Activated naive CD8-positive, alpha-beta T cell treated with anti-CD3 and anti-CD28 coated beads, Interleukin-2, amount 10 ng/mL, durations not matched to agents 7 days and 5 days (primary cell): Measurements from ENCODE around the gene TTC1. TPM values are rescaled to one million over a fixed set of nuclear protein-coding genes. Genes with fewer than 3 reads are reported as not detected.
"Not testable (repeated sequence)": the region's sequence is repeated elsewhere in the genome, so short reads cannot be mapped to it uniquely, and the experiment has no call there.

Experiments used
- ATAC-seq: fragments of 150-1000 bp; cut with Tn5 transposase; one replicate; pipeline ENCODE4 v1.10.0; 2021; ENCODE audit warnings: low read depth, moderate library complexity
- POLR2A ChIA-PET: fragments of 350-600 bp; sonication (Branson Sonifier 250); formaldehyde crosslinking; loops from one replicate; lab custom pipeline; 2021; ENCODE audit warnings: antibody characterized with exemption; lab: Charles Lee
- DNase-seq: peaks from one replicate; pipeline ENCODE4 v3.0.0; 2021
- H3K27ac Mint-ChIP-seq: one replicate; pipeline ENCODE4 v1.8.0; 2022; ENCODE audit warnings: mild to moderate bottlenecking, mixed read lengths
- H3K27me3 Mint-ChIP-seq: one replicate; pipeline ENCODE4 v1.8.0; 2022; ENCODE audit warnings: mild to moderate bottlenecking, moderate library complexity, mixed read lengths
- H3K36me3 Mint-ChIP-seq: one replicate; pipeline ENCODE4 v1.8.0; 2021; ENCODE audit warnings: mild to moderate bottlenecking, mixed read lengths
- H3K4me1 Mint-ChIP-seq: one replicate; pipeline ENCODE4 v1.8.0; 2021; ENCODE audit warnings: mixed read lengths
- H3K4me3 Mint-ChIP-seq: one replicate; pipeline ENCODE4 v1.8.0; 2022; ENCODE audit warnings: mild to moderate bottlenecking, moderate library complexity, mixed read lengths
- H3K9me3 Mint-ChIP-seq: one replicate; pipeline ENCODE4 v1.8.0; 2021; ENCODE audit warnings: mixed read lengths
- total RNA-seq, 2 experiments: library from RNA; stranded (reverse); gene quantifications; one replicate each; pipeline ENCODE4 v1.2.3, GENCODE V29; 2021

TTC1 gene
- total RNA-seq: 10 to 100 TPM; 42.0 to 44.0 TPM

GRCh38 chr5:160008877-160009590, at the start of gene TTC1:
Gene TTC1 (plus strand): TSS chr5:160009139. CDS start chr5:160010529, 1,390 bp downstream.
- ATAC-seq (peak; percentile 99), DNase-seq (peak; percentile 74)
- H3K27me3 Mint-ChIP-seq: no peaks in the 10 kb centered on the region
- peak within 1 kb of the TSS; percentile 97 for H3K27ac Mint-ChIP-seq
- H3K4me3 Mint-ChIP-seq: peak within 1 kb of the TSS; percentile 94
- H3K4me1 Mint-ChIP-seq: peaks cover 20% of the 10 kb centered on the region
- POLR2A ChIA-PET: interaction anchor here (1.3 to 1.7 kb wide), 3 partner anchors 13 to 597 kb away, joined by 3 to 5 read pairs (median 3); partner anchors contain the start of gene PWWP2A
- peaks cover 6% of the 10 kb centered on the region for H3K36me3 Mint-ChIP-seq
- H3K9me3 Mint-ChIP-seq: no peaks in the 10 kb centered on the region

- peaks cover 4% of the 10 kb centered on the region for H3K4me1 Mint-ChIP-seq
- no peaks in the 10 kb centered on the region for H3K9me3 Mint-ChIP-seq
- no peaks in the 10 kb centered on the region for H3K36me3 Mint-ChIP-seq
- DNase-seq: no peak
- no peak for ATAC-seq
- peaks cover 28% of the 10 kb centered on the region for H3K27me3 Mint-ChIP-seq
- H3K27ac Mint-ChIP-seq: no peak overlapping the region
- POLR2A ChIA-PET: no interaction called here
- H3K4me3 Mint-ChIP-seq: no peak overlapping the region
Measured at GRCh38 chr5:159961176-159962160, 47.5 kb upstream of the TTC1 start.

DNA sequence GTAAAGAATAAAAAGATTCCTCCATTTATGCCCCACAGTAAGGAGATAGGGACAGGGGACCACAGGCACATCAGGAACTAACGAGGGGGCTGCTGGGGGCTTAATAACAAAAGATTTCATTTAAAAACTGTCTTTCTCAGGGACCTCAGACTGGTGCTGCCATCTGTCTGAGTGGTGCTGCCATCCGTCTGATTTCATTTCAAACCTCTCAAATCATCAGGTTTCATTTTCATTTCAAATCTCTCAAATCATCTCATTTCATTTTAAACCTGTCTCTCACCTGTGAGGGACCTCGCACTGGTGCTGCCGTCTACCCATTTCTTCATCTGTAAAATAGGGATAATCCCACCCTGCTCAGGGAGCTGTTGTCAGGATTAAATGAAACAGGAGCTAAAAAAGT, 46.7 kb upstream of the TTC1 start:
- ATAC-seq (no peak), DNase-seq (no peak)
- Mint-ChIP-seq H3K27ac (no peak overlapping the region), H3K36me3 (no peaks in the 10 kb centered on the region), H3K4me1 (peaks cover 4% of the 10 kb centered on the region), H3K4me3 (no peak overlapping the region), H3K9me3 (no peaks in the 10 kb centered on the region), H3K27me3 (peaks cover 28% of the 10 kb centered on the region)
- POLR2A ChIA-PET: interaction anchor here (1.1 kb wide), 1 partner anchor 103 kb away, joined by 4 read pairs; no protein-coding TSS in a partner anchor

- DNase-seq (no peak), ATAC-seq (no peak)
- Mint-ChIP-seq H3K36me3 (no peaks in the 10 kb centered on the region), H3K4me1 (peaks cover 4% of the 10 kb centered on the region), H3K27me3 (peaks cover 29% of the 10 kb centered on the region), H3K27ac (no peak overlapping the region), H3K4me3 (no peak overlapping the region), H3K9me3 (no peaks in the 10 kb centered on the region)
- POLR2A ChIA-PET: no interaction called here
Measured at GRCh38 chr5:159963935-159964334, 45.0 kb upstream of the TTC1 start.

- H3K27me3 Mint-ChIP-seq: peaks cover 33% of the 10 kb centered on the region
- DNase-seq: peak; percentile 33
- no peak overlapping the region for H3K4me3 Mint-ChIP-seq
- no peaks in the 10 kb centered on the region for H3K9me3 Mint-ChIP-seq
- H3K27ac Mint-ChIP-seq: no peak overlapping the region
- H3K36me3 Mint-ChIP-seq: no peaks in the 10 kb centered on the region
- no peak for ATAC-seq
- peaks cover 4% of the 10 kb centered on the region for H3K4me1 Mint-ChIP-seq
- POLR2A ChIA-PET: no interaction called here
Measured at GRCh38 chr5:159965031-159965837, 43.7 kb upstream of the TTC1 start.

GRCh38 chr5:159965838-159966128, 43.2 kb upstream of the TTC1 start:
- POLR2A ChIA-PET, ATAC-seq, H3K27ac Mint-ChIP-seq, H3K4me1 Mint-ChIP-seq, DNase-seq, H3K4me3 Mint-ChIP-seq, H3K9me3 Mint-ChIP-seq, H3K36me3 Mint-ChIP-seq: not testable (repeated sequence)
- H3K27me3 Mint-ChIP-seq: peaks cover 38% of the 10 kb centered on the region

GRCh38 chr5:159969966-159970365, 39.0 kb upstream of the TTC1 start:
- no peak overlapping the region for H3K27ac Mint-ChIP-seq
- H3K36me3 Mint-ChIP-seq: no peaks in the 10 kb centered on the region
- peaks cover 8% of the 10 kb centered on the region for H3K4me1 Mint-ChIP-seq
- DNase-seq (no peak), ATAC-seq (no peak)
- H3K27me3 Mint-ChIP-seq: peaks cover 60% of the 10 kb centered on the region
- no peaks in the 10 kb centered on the region for H3K9me3 Mint-ChIP-seq
- no peak overlapping the region for H3K4me3 Mint-ChIP-seq
- POLR2A ChIA-PET: interaction anchor here (0.6 kb wide), 1 partner anchor 486 kb away, joined by 3 read pairs; no protein-coding TSS in a partner anchor

DNA sequence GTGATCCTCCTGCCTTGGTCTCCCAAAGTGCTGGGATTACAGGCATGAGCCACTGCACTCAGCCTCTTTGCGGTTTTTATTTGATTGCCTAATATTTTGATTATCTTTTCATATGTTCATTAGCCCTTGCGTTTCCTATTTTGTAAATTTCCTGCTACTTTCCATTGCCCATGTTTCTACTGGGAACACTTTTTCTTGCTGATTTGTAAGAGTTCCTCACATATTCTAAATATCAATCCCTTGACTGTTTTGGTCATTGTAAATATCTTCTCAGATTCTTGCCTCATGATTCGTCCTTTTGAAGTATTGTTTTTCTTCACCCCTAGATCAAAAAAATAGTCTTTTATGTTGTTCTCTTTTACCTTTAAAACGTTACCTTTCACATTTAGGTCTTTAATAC, 37.9 kb upstream of the TTC1 start:
- POLR2A ChIA-PET: no interaction called here
- peaks cover 6% of the 10 kb centered on the region for H3K4me1 Mint-ChIP-seq
- peaks cover 54% of the 10 kb centered on the region for H3K27me3 Mint-ChIP-seq
- ATAC-seq (no peak), DNase-seq (no peak)
- H3K36me3 Mint-ChIP-seq: no peaks in the 10 kb centered on the region
- no peak overlapping the region for H3K27ac Mint-ChIP-seq
- H3K9me3 Mint-ChIP-seq: no peaks in the 10 kb centered on the region
- H3K4me3 Mint-ChIP-seq: no peak overlapping the region

DNA sequence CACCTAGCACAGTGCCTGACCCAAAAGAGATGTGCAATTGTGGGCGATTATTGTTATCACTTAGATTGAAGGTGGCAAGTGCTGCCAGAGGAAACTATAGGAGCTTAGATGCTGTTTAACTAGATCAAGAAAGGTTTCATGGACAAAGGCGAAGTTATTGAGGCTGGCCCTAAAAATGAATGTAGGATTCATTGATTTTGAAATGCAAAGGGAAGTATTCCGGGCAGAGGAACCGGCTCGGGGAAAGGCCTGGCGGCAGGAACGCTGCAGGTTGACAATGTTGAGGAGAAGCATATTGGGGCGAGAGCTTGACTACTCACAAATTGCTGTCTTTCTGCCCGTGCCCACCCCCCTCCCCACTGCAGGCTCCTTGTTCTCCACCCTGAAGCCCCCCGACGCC, 37.4 kb upstream of the TTC1 start:
- H3K9me3 Mint-ChIP-seq: no peaks in the 10 kb centered on the region
- H3K4me1 Mint-ChIP-seq: peaks cover 6% of the 10 kb centered on the region
- ATAC-seq (no peak), DNase-seq (no peak)
- POLR2A ChIA-PET: no interaction called here
- H3K4me3 Mint-ChIP-seq: peak overlapping the region; percentile 43
- no peak overlapping the region for H3K27ac Mint-ChIP-seq
- no peaks in the 10 kb centered on the region for H3K36me3 Mint-ChIP-seq
- peaks cover 52% of the 10 kb centered on the region for H3K27me3 Mint-ChIP-seq

DNA sequence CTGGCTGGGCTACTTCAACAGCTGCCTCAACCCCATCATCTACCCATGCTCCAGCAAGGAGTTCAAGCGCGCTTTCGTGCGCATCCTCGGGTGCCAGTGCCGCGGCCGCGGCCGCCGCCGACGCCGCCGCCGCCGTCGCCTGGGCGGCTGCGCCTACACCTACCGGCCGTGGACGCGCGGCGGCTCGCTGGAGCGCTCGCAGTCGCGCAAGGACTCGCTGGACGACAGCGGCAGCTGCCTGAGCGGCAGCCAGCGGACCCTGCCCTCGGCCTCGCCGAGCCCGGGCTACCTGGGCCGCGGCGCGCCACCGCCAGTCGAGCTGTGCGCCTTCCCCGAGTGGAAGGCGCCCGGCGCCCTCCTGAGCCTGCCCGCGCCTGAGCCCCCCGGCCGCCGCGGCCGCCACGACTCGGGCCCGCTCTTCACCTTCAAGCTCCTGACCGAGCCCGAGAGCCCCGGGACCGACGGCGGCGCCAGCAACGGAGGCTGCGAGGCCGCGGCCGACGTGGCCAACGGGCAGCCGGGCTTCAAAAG, 36.9 kb upstream of the TTC1 start:
- H3K36me3 Mint-ChIP-seq: no peaks in the 10 kb centered on the region
- peaks cover 52% of the 10 kb centered on the region for H3K27me3 Mint-ChIP-seq
- no peak overlapping the region for H3K4me3 Mint-ChIP-seq
- ATAC-seq: no peak
- DNase-seq: peak; percentile 31
- POLR2A ChIA-PET: no interaction called here
- no peaks in the 10 kb centered on the region for H3K9me3 Mint-ChIP-seq
- H3K27ac Mint-ChIP-seq: no peak overlapping the region
- H3K4me1 Mint-ChIP-seq: peaks cover 6% of the 10 kb centered on the region

GRCh38 chr5:159972538-159973362, 36.2 kb upstream of the TTC1 start:
- peaks cover 51% of the 10 kb centered on the region for H3K27me3 Mint-ChIP-seq
- no peaks in the 10 kb centered on the region for H3K9me3 Mint-ChIP-seq
- peak overlapping the region; percentile 68 for H3K4me3 Mint-ChIP-seq
- H3K36me3 Mint-ChIP-seq: no peaks in the 10 kb centered on the region
- peaks cover 6% of the 10 kb centered on the region for H3K4me1 Mint-ChIP-seq
- ATAC-seq: no peak
- POLR2A ChIA-PET: no interaction called here
- no peak for DNase-seq
- no peak overlapping the region for H3K27ac Mint-ChIP-seq

DNA sequence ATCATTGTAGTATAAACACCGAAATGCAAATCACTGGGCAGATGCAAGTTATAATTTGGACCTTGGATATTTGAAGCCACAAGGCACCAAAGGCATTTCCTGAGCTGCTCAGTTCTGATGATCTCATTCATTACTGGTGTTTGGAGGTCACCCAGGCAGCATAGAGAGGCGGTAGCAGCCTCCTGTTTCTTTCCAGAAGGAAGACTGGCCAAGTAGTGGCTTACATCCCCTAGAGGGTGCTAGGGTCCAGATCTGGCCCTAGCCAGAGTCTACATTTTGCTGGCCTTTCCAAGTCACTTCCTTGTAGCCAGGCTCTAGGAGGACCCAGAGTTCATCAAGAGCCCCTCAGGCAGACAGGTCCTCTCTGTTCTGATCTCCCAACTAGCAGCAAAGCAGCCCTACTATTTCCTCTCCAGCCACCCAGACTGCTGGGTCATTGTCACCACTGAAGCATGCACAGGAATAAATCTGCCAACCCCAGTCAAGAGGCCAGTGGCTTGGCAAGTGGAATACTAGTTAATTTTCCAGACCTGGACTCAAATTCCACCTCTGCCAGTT, 33.4 kb upstream of the TTC1 start:
- ATAC-seq (no peak), DNase-seq (no peak)
- POLR2A ChIA-PET: no interaction called here
- no peaks in the 10 kb centered on the region for H3K36me3 Mint-ChIP-seq
- H3K4me3 Mint-ChIP-seq: no peak overlapping the region
- no peak overlapping the region for H3K27ac Mint-ChIP-seq
- peaks cover 49% of the 10 kb centered on the region for H3K27me3 Mint-ChIP-seq
- H3K9me3 Mint-ChIP-seq: no peaks in the 10 kb centered on the region
- H3K4me1 Mint-ChIP-seq: peaks cover 6% of the 10 kb centered on the region
